Measurements from ENCODE around the gene PCP4.

The PCP4 gene

DNA sequence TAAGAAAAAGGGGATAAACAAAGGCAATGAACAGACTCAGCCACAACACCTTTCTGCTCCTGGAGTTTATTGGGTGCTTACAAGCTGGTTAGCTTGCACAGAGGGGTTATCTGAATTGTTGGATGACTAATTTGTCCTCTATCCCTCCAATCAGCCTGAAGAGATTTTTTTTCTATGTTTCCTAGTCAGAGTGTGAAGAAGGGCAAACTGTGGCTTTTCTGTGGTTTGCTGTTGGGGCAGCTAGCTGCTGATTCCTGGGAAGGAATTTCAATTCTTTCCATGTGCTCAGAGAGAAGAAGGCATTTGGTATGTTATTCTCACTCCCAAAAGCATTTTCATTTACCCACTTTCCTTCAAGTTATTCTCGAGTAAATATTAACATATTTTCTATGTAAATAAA is 48.6 kb downstream of the PCP4 start:
- Histone ChIP-seq H3K9ac (ENCODE audit: low read depth in 1 of 2, low read length in 2 of 2) (no peak overlapping the region), H3K27me3 (ENCODE audit: control insufficient read depth in 2 of 2, insufficient read depth in 2 of 2, low read length in 2 of 2) (no peaks in the 10 kb centered on the region), H3K27ac (ENCODE audit: low read depth in 2 of 2, low read length in 2 of 2) (no peak overlapping the region), H3K9me3 (ENCODE audit: control insufficient read depth in 2 of 2, low read length in 2 of 2) (no peaks in the 10 kb centered on the region), H3K4me3 (ENCODE audit: low read length in 2 of 2) (no peak overlapping the region), H3K36me3 (ENCODE audit: control insufficient read depth in 2 of 2, insufficient read depth in 2 of 2, low read length in 2 of 2) (no peaks in the 10 kb centered on the region), H3K4me1 (ENCODE audit: control insufficient read depth in 2 of 2, insufficient read depth in 2 of 2, low read length in 2 of 2) (no peaks in the 10 kb centered on the region)

DNA sequence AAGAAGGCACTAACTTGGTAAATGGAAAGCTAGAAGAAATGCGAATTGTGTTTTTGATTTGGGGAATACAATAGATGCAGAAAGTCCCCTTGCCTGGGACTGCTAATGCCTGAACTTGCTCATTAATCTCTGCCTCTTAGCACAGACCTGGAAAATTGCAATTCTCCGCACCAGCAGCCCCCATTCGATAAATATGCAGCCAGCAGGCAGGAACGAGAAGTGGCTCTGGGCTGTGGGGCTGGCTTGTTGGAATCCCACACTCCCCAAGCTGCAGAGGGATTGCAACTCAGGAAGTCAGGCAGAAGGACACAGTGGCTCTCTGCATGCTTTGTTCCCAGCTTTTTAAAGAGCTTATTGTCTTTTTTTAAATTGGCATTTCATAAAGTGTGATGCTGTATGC is 51.3 kb downstream of the PCP4 start:
- Histone ChIP-seq H3K9ac (ENCODE audit: low read depth in 1 of 2, low read length in 2 of 2) (no peak overlapping the region), H3K27ac (ENCODE audit: low read depth in 2 of 2, low read length in 2 of 2) (no peak overlapping the region), H3K4me3 (ENCODE audit: low read length in 2 of 2) (no peak overlapping the region), H3K27me3 (ENCODE audit: control insufficient read depth in 2 of 2, insufficient read depth in 2 of 2, low read length in 2 of 2) (no peaks in the 10 kb centered on the region), H3K36me3 (ENCODE audit: control insufficient read depth in 2 of 2, insufficient read depth in 2 of 2, low read length in 2 of 2) (no peaks in the 10 kb centered on the region), H3K4me1 (ENCODE audit: control insufficient read depth in 2 of 2, insufficient read depth in 2 of 2, low read length in 2 of 2) (no peaks in the 10 kb centered on the region), H3K9me3 (ENCODE audit: control insufficient read depth in 2 of 2, low read length in 2 of 2) (no peaks in the 10 kb centered on the region)

DNA sequence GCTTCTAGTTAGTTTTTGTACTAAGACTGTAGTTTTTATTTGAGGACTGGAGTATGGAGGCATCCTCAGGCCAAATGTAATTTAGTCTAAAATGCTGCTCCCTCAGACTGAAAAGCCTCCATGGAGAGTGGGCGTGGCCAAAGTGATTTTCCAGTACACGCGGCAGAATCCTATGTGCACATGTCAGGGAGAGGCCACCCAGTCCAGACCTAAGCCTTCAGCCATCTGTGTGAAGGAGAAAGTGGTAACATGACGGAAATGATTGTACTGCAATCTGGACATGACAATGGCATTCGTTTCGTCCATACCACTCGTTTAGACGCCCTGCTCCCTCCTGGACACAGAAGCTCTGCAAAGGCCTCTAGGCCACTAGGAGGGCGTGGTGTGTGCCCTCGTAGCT is 56.2 kb downstream of the PCP4 start:
- Histone ChIP-seq H3K4me3 (ENCODE audit: low read length in 2 of 2) (no peak overlapping the region), H3K9me3 (ENCODE audit: control insufficient read depth in 2 of 2, low read length in 2 of 2) (no peaks in the 10 kb centered on the region)

DNA sequence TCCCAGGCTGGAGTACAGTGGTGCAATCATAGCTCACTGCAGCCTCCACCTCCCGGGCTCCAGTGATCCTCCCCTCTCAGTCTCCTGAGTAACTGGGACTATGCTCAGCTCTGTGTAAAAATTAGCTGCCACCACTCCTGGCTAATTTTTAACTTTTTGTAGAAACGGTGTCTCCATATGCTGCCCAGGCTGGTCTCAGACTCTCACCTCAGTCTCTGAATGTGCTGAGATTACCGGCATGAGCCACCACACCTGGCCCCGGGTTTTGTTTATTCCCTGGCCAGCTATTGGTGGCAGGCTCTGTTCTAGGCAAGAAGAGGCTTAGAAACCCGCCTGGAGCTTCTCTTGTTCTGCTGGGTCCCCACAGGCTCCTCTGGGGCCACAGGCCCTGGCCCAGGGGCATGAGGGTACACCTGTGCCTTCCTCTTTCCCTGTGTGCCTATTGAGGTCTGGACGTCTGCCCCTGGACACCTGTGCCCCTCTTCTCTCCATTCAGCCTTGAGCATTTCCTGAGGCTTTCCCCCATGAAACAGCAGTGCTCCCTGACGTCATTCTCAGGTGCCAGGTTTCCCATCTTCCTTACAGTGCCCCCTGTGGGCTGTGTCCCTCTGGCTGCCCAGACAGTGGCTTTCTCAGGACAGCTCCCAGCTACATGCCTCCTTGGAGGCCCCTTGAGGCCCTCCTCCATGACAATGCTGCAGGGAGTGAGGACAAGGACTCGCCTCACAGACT is 57.5 kb downstream of the PCP4 start:
- H3K4me1 ChIP-seq (ENCODE audit: control insufficient read depth in 2 of 2, insufficient read depth in 2 of 2, low read length in 2 of 2): no peaks in the 10 kb centered on the region
- no peak overlapping the region for H3K27ac ChIP-seq (ENCODE audit: low read depth in 2 of 2, low read length in 2 of 2)
- no peaks in the 10 kb centered on the region for H3K36me3 ChIP-seq (ENCODE audit: control insufficient read depth in 2 of 2, insufficient read depth in 2 of 2, low read length in 2 of 2)
- no peak overlapping the region for H3K4me3 ChIP-seq (ENCODE audit: low read length in 2 of 2)
- H3K9ac ChIP-seq (ENCODE audit: low read depth in 1 of 2, low read length in 2 of 2): no peak overlapping the region
- no peaks in the 10 kb centered on the region for H3K27me3 ChIP-seq (ENCODE audit: control insufficient read depth in 2 of 2, insufficient read depth in 2 of 2, low read length in 2 of 2)
- no peaks in the 10 kb centered on the region for H3K9me3 ChIP-seq (ENCODE audit: control insufficient read depth in 2 of 2, low read length in 2 of 2)

More for the DNA sequence above, 56.2 kb downstream of the PCP4 start:
- no peaks in the 10 kb centered on the region for H3K27me3 ChIP-seq (ENCODE audit: control insufficient read depth in 2 of 2, insufficient read depth in 2 of 2, low read length in 2 of 2)
- H3K9ac ChIP-seq (ENCODE audit: low read depth in 1 of 2, low read length in 2 of 2): no peak overlapping the region
- H3K27ac ChIP-seq (ENCODE audit: low read depth in 2 of 2, low read length in 2 of 2): no peak overlapping the region
- no peaks in the 10 kb centered on the region for H3K4me1 ChIP-seq (ENCODE audit: control insufficient read depth in 2 of 2, insufficient read depth in 2 of 2, low read length in 2 of 2)
- no peaks in the 10 kb centered on the region for H3K36me3 ChIP-seq (ENCODE audit: control insufficient read depth in 2 of 2, insufficient read depth in 2 of 2, low read length in 2 of 2)

DNA sequence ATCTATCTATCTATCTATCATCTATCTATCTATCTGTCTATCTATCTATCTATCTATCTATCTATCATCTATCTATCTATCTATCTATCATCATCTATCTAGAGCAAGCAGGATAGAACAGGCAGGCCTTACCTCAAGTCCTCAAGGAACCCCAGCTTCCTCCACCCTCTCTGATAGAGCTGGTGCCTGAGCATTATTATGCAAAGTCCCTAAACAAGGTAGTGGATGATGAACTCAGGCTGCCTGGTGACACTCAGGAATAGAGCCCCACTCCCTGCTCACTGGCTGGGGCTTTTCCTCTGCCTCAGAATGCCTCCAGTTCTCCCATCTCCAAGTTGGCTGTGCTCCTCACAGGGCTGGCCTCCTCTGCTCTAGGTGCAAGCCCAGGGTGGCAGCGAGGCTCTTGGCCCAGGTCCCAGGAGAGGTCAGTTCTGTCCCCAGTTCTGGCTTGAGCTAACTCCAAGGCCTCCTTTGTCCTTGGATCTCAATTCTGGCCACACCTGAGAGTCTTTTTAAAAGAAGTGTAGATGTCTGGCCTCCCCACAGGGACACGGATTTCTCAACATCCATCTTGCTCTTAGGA is 60.2 kb downstream of the PCP4 start:
- no peaks in the 10 kb centered on the region for H3K27me3 ChIP-seq (ENCODE audit: control insufficient read depth in 2 of 2, insufficient read depth in 2 of 2, low read length in 2 of 2)
- no peaks in the 10 kb centered on the region for H3K9me3 ChIP-seq (ENCODE audit: control insufficient read depth in 2 of 2, low read length in 2 of 2)
- no peaks in the 10 kb centered on the region for H3K36me3 ChIP-seq (ENCODE audit: control insufficient read depth in 2 of 2, insufficient read depth in 2 of 2, low read length in 2 of 2)
- H3K9ac ChIP-seq (ENCODE audit: low read depth in 1 of 2, low read length in 2 of 2): no peak overlapping the region
- H3K27ac ChIP-seq (ENCODE audit: low read depth in 2 of 2, low read length in 2 of 2): no peak overlapping the region
- H3K4me3 ChIP-seq (ENCODE audit: low read length in 2 of 2): no peak overlapping the region
- no peaks in the 10 kb centered on the region for H3K4me1 ChIP-seq (ENCODE audit: control insufficient read depth in 2 of 2, insufficient read depth in 2 of 2, low read length in 2 of 2)

DNA sequence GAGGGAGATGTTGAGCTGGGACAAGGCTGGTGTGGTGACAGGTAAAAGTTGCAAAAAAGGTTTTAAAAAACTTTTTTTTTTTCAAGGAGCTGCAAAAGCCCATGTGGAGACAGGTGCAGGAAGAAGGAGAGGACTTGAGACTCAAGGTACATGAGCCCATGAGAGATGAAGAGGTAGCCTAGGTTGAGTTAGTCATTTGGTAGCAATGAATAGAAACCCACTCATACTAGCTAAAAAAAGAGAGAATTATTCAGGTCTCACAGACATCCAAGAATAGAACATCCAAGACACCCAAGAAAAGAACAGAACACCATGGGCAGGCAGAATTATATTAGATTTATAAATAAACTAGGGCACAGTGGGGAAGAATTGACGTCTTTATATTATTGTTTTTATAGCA is 65.1 kb downstream of the PCP4 start:
- H3K9me3 ChIP-seq (ENCODE audit: control insufficient read depth in 2 of 2, low read length in 2 of 2): no peaks in the 10 kb centered on the region
- no peaks in the 10 kb centered on the region for H3K36me3 ChIP-seq (ENCODE audit: control insufficient read depth in 2 of 2, insufficient read depth in 2 of 2, low read length in 2 of 2)
- no peak overlapping the region for H3K4me3 ChIP-seq (ENCODE audit: low read length in 2 of 2)
- no peak overlapping the region for H3K9ac ChIP-seq (ENCODE audit: low read depth in 1 of 2, low read length in 2 of 2)
- H3K4me1 ChIP-seq (ENCODE audit: control insufficient read depth in 2 of 2, insufficient read depth in 2 of 2, low read length in 2 of 2): no peaks in the 10 kb centered on the region
- no peaks in the 10 kb centered on the region for H3K27me3 ChIP-seq (ENCODE audit: control insufficient read depth in 2 of 2, insufficient read depth in 2 of 2, low read length in 2 of 2)
- H3K27ac ChIP-seq (ENCODE audit: low read depth in 2 of 2, low read length in 2 of 2): no peak overlapping the region

DNA sequence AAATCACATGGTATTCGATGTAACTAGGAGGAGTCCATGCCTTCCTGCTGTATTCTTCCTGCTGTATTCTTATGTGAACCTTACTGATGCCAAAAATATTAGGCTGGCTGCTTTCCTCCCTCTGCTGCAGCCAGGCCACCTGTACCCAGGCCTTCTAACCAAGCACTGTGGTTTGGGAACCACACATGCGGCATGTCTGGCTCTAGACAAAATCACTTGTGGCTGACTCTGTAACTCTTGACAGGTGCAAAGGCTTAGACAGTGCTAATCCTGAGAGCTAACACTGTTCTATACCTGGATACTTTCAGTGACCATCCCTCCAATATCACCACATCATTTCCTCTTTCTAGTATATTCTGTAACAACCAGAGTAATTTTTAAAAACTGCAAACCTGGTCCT is 67.7 kb downstream of the PCP4 start:
- H3K27ac ChIP-seq (ENCODE audit: low read depth in 2 of 2, low read length in 2 of 2): no peak overlapping the region
- no peaks in the 10 kb centered on the region for H3K9me3 ChIP-seq (ENCODE audit: control insufficient read depth in 2 of 2, low read length in 2 of 2)

GRCh38 chr21:39935716-39936115 is 68.5 kb downstream of the PCP4 start:
- Histone ChIP-seq H3K27me3 (ENCODE audit: control insufficient read depth in 2 of 2, insufficient read depth in 2 of 2, low read length in 2 of 2) (no peaks in the 10 kb centered on the region), H3K9me3 (ENCODE audit: control insufficient read depth in 2 of 2, low read length in 2 of 2) (no peaks in the 10 kb centered on the region), H3K27ac (ENCODE audit: low read depth in 2 of 2, low read length in 2 of 2) (no peak overlapping the region)

More for the DNA sequence above, 67.7 kb downstream of the PCP4 start:
- H3K36me3 ChIP-seq (ENCODE audit: control insufficient read depth in 2 of 2, insufficient read depth in 2 of 2, low read length in 2 of 2): no peaks in the 10 kb centered on the region
- H3K27me3 ChIP-seq (ENCODE audit: control insufficient read depth in 2 of 2, insufficient read depth in 2 of 2, low read length in 2 of 2): no peaks in the 10 kb centered on the region
- no peaks in the 10 kb centered on the region for H3K4me1 ChIP-seq (ENCODE audit: control insufficient read depth in 2 of 2, insufficient read depth in 2 of 2, low read length in 2 of 2)
- no peak overlapping the region for H3K9ac ChIP-seq (ENCODE audit: low read depth in 1 of 2, low read length in 2 of 2)
- no peak overlapping the region for H3K4me3 ChIP-seq (ENCODE audit: low read length in 2 of 2)

GRCh38 chr21:39938086-39938625 is 70.9 kb downstream of the PCP4 start:
- Histone ChIP-seq H3K9ac (ENCODE audit: low read depth in 1 of 2, low read length in 2 of 2) (no peak overlapping the region), H3K27me3 (ENCODE audit: control insufficient read depth in 2 of 2, insufficient read depth in 2 of 2, low read length in 2 of 2) (no peaks in the 10 kb centered on the region), H3K4me3 (ENCODE audit: low read length in 2 of 2) (no peak overlapping the region), H3K27ac (ENCODE audit: low read depth in 2 of 2, low read length in 2 of 2) (no peak overlapping the region), H3K36me3 (ENCODE audit: control insufficient read depth in 2 of 2, insufficient read depth in 2 of 2, low read length in 2 of 2) (no peaks in the 10 kb centered on the region), H3K9me3 (ENCODE audit: control insufficient read depth in 2 of 2, low read length in 2 of 2) (no peaks in the 10 kb centered on the region), H3K4me1 (ENCODE audit: control insufficient read depth in 2 of 2, insufficient read depth in 2 of 2, low read length in 2 of 2) (no peaks in the 10 kb centered on the region)

More at GRCh38 chr21:39935716-39936115, 68.5 kb downstream of the PCP4 start:
- Histone ChIP-seq H3K36me3 (ENCODE audit: control insufficient read depth in 2 of 2, insufficient read depth in 2 of 2, low read length in 2 of 2) (no peaks in the 10 kb centered on the region), H3K4me3 (ENCODE audit: low read length in 2 of 2) (no peak overlapping the region), H3K4me1 (ENCODE audit: control insufficient read depth in 2 of 2, insufficient read depth in 2 of 2, low read length in 2 of 2) (no peaks in the 10 kb centered on the region), H3K9ac (ENCODE audit: low read depth in 1 of 2, low read length in 2 of 2) (no peak overlapping the region)

DNA sequence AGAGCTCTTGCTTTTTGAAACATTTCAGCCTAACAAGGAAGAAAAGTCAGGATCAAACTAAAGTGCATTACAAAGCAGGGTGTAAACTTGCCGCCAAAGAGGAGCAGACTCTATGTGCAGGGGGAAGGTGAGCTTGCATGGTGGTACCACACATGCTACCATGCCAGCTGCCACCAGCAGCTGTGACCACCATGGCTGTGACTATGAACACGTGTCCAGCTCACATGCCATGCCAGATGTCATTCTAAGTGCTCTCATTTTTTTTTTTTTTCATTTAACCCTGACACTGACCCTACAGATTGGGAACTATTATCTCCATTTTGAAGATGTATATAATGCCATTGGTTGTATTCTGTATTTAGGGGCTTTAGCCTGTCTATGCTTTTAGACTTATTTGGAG is 79.0 kb downstream of the PCP4 start:
- H3K4me3 ChIP-seq (ENCODE audit: low read length in 2 of 2): no peak overlapping the region
- no peak overlapping the region for H3K27ac ChIP-seq (ENCODE audit: low read depth in 2 of 2, low read length in 2 of 2)
- no peaks in the 10 kb centered on the region for H3K27me3 ChIP-seq (ENCODE audit: control insufficient read depth in 2 of 2, insufficient read depth in 2 of 2, low read length in 2 of 2)
- no peak overlapping the region for H3K9ac ChIP-seq (ENCODE audit: low read depth in 1 of 2, low read length in 2 of 2)
- no peaks in the 10 kb centered on the region for H3K4me1 ChIP-seq (ENCODE audit: control insufficient read depth in 2 of 2, insufficient read depth in 2 of 2, low read length in 2 of 2)
- H3K36me3 ChIP-seq (ENCODE audit: control insufficient read depth in 2 of 2, insufficient read depth in 2 of 2, low read length in 2 of 2): no peaks in the 10 kb centered on the region
- no peaks in the 10 kb centered on the region for H3K9me3 ChIP-seq (ENCODE audit: control insufficient read depth in 2 of 2, low read length in 2 of 2)
